CD4-positive, alpha-beta T cell treated with Interferon gamma for 1 hour (primary cell): Measurements from ENCODE around the gene KRTAP4-4.
"Not testable (repeated sequence)": the region's sequence is repeated elsewhere in the genome, so short reads cannot be mapped to it uniquely, and the experiment has no call there.

ENCODE experiments used
- DNase-seq: peaks from one replicate; pipeline ENCODE4 v3.0.0-alpha.2; 2020

Gene KRTAP4-4

GRCh38 chr17:41147531-41148204, 12.9 kb downstream of the KRTAP4-4 start:
- no peak for DNase-seq

GRCh38 chr17:41145261-41145660, 15.3 kb downstream of the KRTAP4-4 start:
- no peak for DNase-seq

- DNase-seq, result no peak
Observed at GRCh38 chr17:41144846-41145245, 15.7 kb downstream of the KRTAP4-4 start.

GRCh38 chr17:41141361-41141760, 19.2 kb downstream of the KRTAP4-4 start:
- DNase-seq, result no peak

- no peak for DNase-seq
Observed at GRCh38 chr17:41140360-41141131, 20.0 kb downstream of the KRTAP4-4 start, which contains the start of gene KRTAP4-6. KRTAP4-6 (minus strand) TSS chr17:41140544; CDS start chr17:41140487, 57 bp downstream.

- not testable (repeated sequence) for DNase-seq
Observed at GRCh38 chr17:41139865-41140264, 20.7 kb downstream of the KRTAP4-4 start.

- no peak for DNase-seq
Observed at GRCh38 chr17:41133880-41134735, 26.4 kb downstream of the KRTAP4-4 start.

- DNase-seq, result no peak
Observed at GRCh38 chr17:41131979-41132378, 28.6 kb downstream of the KRTAP4-4 start.

- DNase-seq, result no peak
Observed at GRCh38 chr17:41127371-41127770, 33.2 kb downstream of the KRTAP4-4 start.

- DNase-seq, result no peak
Observed at GRCh38 chr17:41126412-41126811, 34.1 kb downstream of the KRTAP4-4 start.

- no peak for DNase-seq
Observed at GRCh38 chr17:41125064-41125463, 35.5 kb downstream of the KRTAP4-4 start.

GRCh38 chr17:41123991-41124371, 36.6 kb downstream of the KRTAP4-4 start, which contains the start of gene KRTAP4-12:
KRTAP4-12 (minus strand) TSS chr17:41124182; CDS start chr17:41124122, 60 bp downstream.
- DNase-seq, result not testable (repeated sequence)

GRCh38 chr17:41123292-41123990, 37.1 kb downstream of the KRTAP4-4 start:
- DNase-seq, result not testable (repeated sequence)

- no peak for DNase-seq
Observed at GRCh38 chr17:41121742-41122141, 38.8 kb downstream of the KRTAP4-4 start.

- DNase-seq, result peak; percentile 20
Observed at GRCh38 chr17:41119696-41120690, 40.6 kb downstream of the KRTAP4-4 start.

- no peak for DNase-seq
Observed at GRCh38 chr17:41118721-41119120, 41.8 kb downstream of the KRTAP4-4 start.

- not testable (repeated sequence) for DNase-seq
Observed at GRCh38 chr17:41117846-41118386, 42.6 kb downstream of the KRTAP4-4 start, which contains the start of gene KRTAP4-11. KRTAP4-11 (minus strand) TSS chr17:41118373; CDS start chr17:41118315, 58 bp downstream.

GRCh38 chr17:41116297-41116696, 44.3 kb downstream of the KRTAP4-4 start:
- DNase-seq, result peak; percentile 41

GRCh38 chr17:41111151-41111885, 49.2 kb downstream of the KRTAP4-4 start:
- DNase-seq, result no peak
